DMS79 (cell line): ENCODE data around the gene OR5B17.
"Not testable (repeated sequence)": the region's sequence is repeated elsewhere in the genome, so short reads cannot be mapped to it uniquely, and the experiment has no call there.

Source experiments
- DNase-seq: peaks from one replicate; lab custom pipeline; 2025; lab: John Stamatoyannopoulos, UW

The OR5B17 gene

DNA sequence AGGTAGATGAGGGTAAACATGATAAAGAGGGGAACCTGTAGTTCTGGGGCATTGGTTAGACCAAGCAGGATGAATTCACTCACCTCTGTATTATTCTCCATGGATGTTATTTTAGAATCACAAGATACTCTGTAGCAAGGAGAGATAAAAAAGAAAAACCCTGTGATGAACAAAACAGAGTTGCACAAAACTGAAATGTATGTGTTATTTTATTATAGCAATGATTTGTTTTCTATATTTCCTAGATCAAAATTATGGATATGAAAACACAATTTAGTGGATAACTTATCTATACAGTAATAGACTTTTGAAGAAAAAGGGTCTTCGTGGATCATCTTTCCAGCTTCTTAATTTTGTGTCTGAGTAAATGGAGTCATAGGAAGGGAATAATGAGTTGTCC, at the start of gene OR5B17:
Gene OR5B17, minus strand, starts transcription at position 101 of the 400 bp plus-strand sequence. Its CDS starts 0 bp downstream, at position 101.
- no peak for DNase-seq

GRCh38 chr11:58406774-58407173, 47.9 kb upstream of the OR5B17 start, which contains the start of gene OR5B3:
Gene OR5B3, minus strand, starts transcription at chr11:58406874. Its CDS starts 3,465 bp downstream, at chr11:58403409.
- no peak for DNase-seq

- not testable (repeated sequence) for DNase-seq
These were observed 40.8 kb upstream of the OR5B17 start for GRCh38 chr11:58399622-58400021.

- no peak for DNase-seq
These were observed 36.7 kb upstream of the OR5B17 start for GRCh38 chr11:58395581-58395980.

DNA sequence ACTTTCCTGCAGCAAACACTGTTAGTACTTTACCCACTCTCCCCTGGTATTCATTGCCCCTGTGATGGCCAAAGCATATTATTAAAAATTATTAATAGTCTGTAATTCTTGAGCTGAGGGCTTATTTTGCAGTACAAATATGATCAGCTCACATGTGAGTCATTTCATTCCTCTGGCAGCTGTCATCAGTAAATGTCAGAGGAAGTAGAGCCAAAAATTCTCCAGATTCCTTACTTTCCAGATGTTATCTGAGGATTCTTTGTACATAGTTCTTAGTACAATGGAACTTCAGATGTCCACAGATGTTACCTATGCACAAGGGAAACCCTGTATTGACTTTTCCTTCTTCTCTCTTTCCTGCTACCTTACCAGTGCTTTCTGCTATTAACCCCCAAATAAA, 35.3 kb upstream of the OR5B17 start:
- no peak for DNase-seq

GRCh38 chr11:58392746-58393145, 33.9 kb upstream of the OR5B17 start:
- no peak for DNase-seq

DNA sequence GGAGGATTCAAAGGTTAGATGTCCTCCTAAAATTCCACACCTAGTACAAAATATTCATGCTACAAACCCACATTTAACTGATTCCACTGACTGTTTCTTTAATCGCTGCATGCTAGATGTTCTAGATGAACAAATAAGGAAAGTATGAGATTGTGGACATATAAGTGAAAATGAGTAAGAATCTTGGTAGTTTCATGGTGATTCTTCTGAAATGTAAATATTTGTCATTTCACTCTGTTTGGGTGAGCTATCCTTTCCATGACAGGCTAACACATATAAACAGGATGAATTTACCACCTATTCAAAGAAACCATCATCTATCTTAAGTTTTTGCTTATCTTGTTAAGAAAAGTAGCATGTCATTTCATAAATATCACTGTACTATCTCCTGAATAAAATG, 33.0 kb upstream of the OR5B17 start:
- no peak for DNase-seq

GRCh38 chr11:58390551-58391063, 31.7 kb upstream of the OR5B17 start:
- DNase-seq: no peak

DNA sequence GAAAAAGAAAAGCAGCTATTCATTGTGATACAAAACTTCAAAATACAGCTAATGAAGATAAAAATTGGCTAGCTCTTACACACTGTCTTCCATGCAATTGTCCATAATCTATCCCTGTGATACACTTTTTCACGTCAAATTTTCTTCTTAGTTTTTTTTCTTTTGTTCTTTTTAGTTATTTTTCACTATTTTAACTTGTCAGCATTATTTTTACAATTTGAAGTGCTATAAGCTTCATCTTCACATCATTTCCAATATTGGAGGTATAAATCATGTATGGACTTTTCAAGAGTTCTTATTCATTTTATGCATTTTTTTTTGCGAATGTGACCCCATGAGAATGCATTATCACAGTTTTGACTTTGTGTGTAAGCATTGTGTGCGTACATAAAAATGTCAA, 4.1 kb downstream of the OR5B17 start:
- DNase-seq: no peak

- no peak for DNase-seq
These were observed 13.7 kb downstream of the OR5B17 start for GRCh38 chr11:58345204-58345603.

GRCh38 chr11:58334708-58335107, 24.2 kb downstream of the OR5B17 start:
- no peak for DNase-seq

- DNase-seq: no peak
These were observed 28.0 kb downstream of the OR5B17 start for GRCh38 chr11:58330861-58331260.

- no peak for DNase-seq
These were observed 40.3 kb downstream of the OR5B17 start for GRCh38 chr11:58318532-58318931.

GRCh38 chr11:58316142-58316541, 42.7 kb downstream of the OR5B17 start:
- no peak for DNase-seq
